AML-193 (cell line): ENCODE data around the gene MACF1.

Experiments used
- DNase-seq, 2 experiments: peaks; one replicate each; lab custom pipeline; 2025; lab: John Stamatoyannopoulos, UW

Gene MACF1

GRCh38 chr1:39214998-39215873 lies 10.7 kb downstream of the MACF1 start:
- DNase-seq = peak; percentile 66

GRCh38 chr1:39216771-39217170 lies 12.3 kb downstream of the MACF1 start:
- peak; percentile 41 for DNase-seq

- DNase-seq = no peak
These were observed 16.7 kb downstream of the MACF1 start for GRCh38 chr1:39220891-39221870.

GRCh38 chr1:39224295-39224829 lies 19.9 kb downstream of the MACF1 start:
- DNase-seq = no peak

GRCh38 chr1:39226836-39227235 lies 22.3 kb downstream of the MACF1 start:
- no peak for DNase-seq

GRCh38 chr1:39228252-39228651 lies 23.8 kb downstream of the MACF1 start:
- DNase-seq = no peak

GRCh38 chr1:39229504-39229903 lies 25.0 kb downstream of the MACF1 start:
- no peak for DNase-seq

GRCh38 chr1:39230261-39231190 lies 26.0 kb downstream of the MACF1 start:
- DNase-seq = peak; percentile 71 to 76

- no peak for DNase-seq
These were observed 32.5 kb downstream of the MACF1 start for GRCh38 chr1:39236971-39237370.

GRCh38 chr1:39238476-39238875 lies 34.0 kb downstream of the MACF1 start:
- DNase-seq = no peak

GRCh38 chr1:39239968-39240367 lies 35.5 kb downstream of the MACF1 start:
- DNase-seq = no peak

- no peak for DNase-seq
These were observed 38.8 kb downstream of the MACF1 start for GRCh38 chr1:39243302-39243701.

- DNase-seq = no peak
These were observed 46.2 kb downstream of the MACF1 start for GRCh38 chr1:39250460-39251240.

- no peak for DNase-seq
These were observed 50.7 kb downstream of the MACF1 start for GRCh38 chr1:39255222-39255621.

- peak; percentile 17 to 49 for DNase-seq
These were observed 53.8 kb downstream of the MACF1 start for GRCh38 chr1:39258146-39258924.

- DNase-seq = no peak
These were observed 54.4 kb downstream of the MACF1 start for GRCh38 chr1:39258925-39259244.

GRCh38 chr1:39261712-39262221 lies 57.3 kb downstream of the MACF1 start:
- no peak for DNase-seq

GRCh38 chr1:39262802-39263201 lies 58.3 kb downstream of the MACF1 start:
- DNase-seq = no peak

- no peak for DNase-seq
These were observed 61.8 kb downstream of the MACF1 start for GRCh38 chr1:39266269-39266668.

GRCh38 chr1:39266792-39267191 lies 62.3 kb downstream of the MACF1 start:
- no peak for DNase-seq
